ENCODE results near the gene TRPM2.

GRCh38 chr21:44364151-44365053, 11.0 kb downstream of the TRPM2 start:
- TF ChIP-seq POLR2AphosphoS5 (IDR thresholded peaks at IDR 0.05; ENCODE audit: low read depth, low read length) (no peak), POLR2A (IDR thresholded peaks at IDR 0.05; ENCODE audit: low read depth, low read length) (no peak), TAF1 (IDR thresholded peaks at IDR 0.05; ENCODE audit: low read depth, low read length) (no peak)
